Measurements from ENCODE around the gene NCAPG2.

The NCAPG2 gene

DNA sequence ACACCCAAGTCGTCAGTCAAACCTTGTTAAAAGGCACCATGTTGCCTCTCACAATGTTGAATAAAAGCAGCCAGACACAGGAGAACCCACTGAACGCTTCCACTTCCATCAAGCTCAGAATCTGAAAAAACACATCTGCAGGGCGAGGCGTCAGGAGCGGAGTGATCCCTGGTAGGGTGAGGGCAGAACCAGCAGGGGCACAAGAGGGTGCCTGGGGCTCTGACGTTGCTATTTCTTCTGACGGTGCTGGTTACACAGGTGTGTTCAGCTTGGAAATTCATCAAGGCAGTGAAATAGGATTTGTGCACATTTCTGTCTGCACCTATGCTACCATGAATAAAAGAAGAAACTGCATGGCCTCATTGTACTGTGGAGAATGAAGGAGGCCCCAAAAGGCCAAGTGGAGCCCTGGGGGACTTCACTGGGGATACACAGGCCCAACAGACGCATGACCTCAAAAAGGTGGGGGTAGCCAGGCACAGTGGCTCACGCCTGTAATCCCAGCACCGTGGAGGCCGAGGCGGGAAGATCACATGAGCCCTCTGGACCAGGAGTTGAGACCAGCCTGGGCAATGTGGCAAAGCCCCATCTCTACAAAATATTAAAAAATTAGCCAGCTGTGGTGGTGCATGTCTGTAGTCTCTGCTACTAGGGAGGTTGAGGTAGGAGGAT is 19.2 kb upstream of the NCAPG2 start:
- Histone ChIP-seq H3K4me3 (no peak overlapping the region), H3K27ac (no peak overlapping the region)
- DNase-seq (ENCODE audit: low spot score): no peak
- TF ChIP-seq, protein P1, sequence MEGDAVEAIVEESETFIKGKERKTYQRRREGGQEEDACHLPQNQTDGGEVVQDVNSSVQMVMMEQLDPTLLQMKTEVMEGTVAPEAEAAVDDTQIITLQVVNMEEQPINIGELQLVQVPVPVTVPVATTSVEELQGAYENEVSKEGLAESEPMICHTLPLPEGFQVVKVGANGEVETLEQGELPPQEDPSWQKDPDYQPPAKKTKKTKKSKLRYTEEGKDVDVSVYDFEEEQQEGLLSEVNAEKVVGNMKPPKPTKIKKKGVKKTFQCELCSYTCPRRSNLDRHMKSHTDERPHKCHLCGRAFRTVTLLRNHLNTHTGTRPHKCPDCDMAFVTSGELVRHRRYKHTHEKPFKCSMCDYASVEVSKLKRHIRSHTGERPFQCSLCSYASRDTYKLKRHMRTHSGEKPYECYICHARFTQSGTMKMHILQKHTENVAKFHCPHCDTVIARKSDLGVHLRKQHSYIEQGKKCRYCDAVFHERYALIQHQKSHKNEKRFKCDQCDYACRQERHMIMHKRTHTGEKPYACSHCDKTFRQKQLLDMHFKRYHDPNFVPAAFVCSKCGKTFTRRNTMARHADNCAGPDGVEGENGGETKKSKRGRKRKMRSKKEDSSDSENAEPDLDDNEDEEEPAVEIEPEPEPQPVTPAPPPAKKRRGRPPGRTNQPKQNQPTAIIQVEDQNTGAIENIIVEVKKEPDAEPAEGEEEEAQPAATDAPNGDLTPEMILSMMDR (IDR thresholded peaks at IDR 0.05): no peak

DNA sequence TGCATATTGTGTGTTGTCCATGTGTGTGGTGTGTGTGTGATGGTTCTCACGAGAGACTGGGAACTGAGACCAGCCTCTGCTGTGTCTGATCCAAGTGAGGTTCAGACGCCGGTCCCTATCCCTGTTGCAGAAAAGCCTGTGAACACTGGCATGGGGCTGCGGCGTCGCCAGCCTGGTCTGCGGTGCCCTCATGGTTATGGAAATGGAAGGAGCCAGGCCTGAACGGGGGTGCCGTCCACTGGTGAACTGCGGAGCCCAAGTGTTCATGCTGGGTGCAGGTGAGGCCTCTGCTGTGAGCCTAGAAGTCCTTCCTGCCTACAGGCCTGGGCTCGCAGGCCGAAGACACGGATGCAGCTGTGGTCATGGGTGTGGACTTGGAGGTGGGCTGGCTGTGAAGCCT is 18.7 kb upstream of the NCAPG2 start:
- TF ChIP-seq, protein P1 (IDR thresholded peaks at IDR 0.05): no peak
- H3K4me3 ChIP-seq: no peak overlapping the region
- DNase-seq (ENCODE audit: low spot score): no peak
- H3K27ac ChIP-seq: no peak overlapping the region

DNA sequence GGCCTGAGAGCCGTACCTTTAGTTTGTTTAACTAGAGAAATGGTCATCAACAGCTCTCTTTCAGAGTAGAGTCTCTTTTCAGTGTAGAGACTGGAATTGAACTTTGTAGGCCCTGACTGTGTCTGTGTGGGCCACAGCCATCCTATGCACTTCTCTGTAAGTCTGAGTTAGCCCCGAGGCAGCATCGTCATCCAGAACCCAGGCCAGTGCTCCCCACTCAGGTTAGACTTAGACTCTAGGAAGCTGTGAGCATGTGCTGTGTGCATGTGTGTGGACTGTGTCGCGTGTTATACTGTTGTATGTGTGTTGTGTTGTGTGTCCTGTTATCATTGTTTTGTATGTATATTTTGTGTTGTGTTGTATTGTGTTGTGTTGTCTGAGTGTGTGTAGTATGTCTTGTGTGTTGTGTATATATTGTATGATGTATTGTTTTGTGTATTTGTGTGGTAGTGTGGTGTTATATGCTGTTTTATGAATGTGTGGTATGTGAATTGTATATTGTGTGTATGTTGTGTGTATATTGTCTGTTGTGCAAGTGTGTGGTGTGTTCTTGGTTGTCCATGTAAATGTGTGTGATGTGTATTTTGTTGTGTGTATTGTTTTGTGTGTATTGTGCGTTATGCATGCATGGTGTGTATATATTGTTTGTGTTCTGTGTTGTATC is 18.1 kb upstream of the NCAPG2 start:
- no peak overlapping the region for H3K27ac ChIP-seq
- TF ChIP-seq, protein P1 (IDR thresholded peaks at IDR 0.05): no peak
- H3K4me3 ChIP-seq: no peak overlapping the region
- no peak for DNase-seq (ENCODE audit: low spot score)

DNA sequence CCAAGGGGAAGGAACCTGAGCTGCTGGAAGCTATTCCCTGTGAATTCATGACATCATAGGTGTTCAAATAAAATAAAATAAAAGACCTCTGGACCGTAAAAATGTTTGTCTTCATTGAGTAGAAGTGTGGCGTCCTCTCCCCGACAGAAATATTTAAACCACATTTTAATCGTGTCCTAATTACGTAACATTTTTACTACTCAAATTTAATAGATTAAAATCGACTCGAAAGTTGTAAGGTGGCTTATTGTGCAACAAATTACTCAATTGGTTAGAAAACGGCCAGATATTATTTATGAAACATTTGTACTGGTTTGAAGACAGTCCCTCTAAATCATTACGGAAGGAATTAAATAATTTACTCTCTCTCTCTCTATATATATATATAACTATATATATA is 15.5 kb upstream of the NCAPG2 start:
- TF ChIP-seq, protein P1 (IDR thresholded peaks at IDR 0.05): no peak
- H3K27ac ChIP-seq: no peak overlapping the region
- no peak overlapping the region for H3K4me3 ChIP-seq
- DNase-seq (ENCODE audit: low spot score): no peak

DNA sequence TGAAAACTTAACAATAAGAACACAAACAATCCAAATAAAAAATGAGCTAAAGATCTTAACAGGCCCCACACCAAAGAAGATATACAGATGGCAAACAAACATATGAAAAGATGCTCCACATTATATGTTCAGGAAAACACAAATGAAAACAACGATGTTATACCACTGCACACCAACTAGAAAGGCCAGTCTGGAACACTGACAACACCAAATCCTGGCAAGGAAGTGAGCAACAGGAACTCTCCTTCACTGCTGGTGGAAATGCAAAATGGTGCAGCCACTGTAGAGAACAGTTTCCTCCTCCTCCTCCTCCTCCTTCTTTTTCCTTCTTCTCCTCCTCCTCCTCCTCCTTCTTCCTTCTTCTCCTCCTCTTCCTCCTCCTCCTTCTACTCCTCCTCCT is 12.2 kb upstream of the NCAPG2 start:
- DNase-seq (ENCODE audit: low spot score): no peak
- TF ChIP-seq, protein P1 (IDR thresholded peaks at IDR 0.05): no peak
- Histone ChIP-seq H3K4me3 (no peak overlapping the region), H3K27ac (no peak overlapping the region)

DNA sequence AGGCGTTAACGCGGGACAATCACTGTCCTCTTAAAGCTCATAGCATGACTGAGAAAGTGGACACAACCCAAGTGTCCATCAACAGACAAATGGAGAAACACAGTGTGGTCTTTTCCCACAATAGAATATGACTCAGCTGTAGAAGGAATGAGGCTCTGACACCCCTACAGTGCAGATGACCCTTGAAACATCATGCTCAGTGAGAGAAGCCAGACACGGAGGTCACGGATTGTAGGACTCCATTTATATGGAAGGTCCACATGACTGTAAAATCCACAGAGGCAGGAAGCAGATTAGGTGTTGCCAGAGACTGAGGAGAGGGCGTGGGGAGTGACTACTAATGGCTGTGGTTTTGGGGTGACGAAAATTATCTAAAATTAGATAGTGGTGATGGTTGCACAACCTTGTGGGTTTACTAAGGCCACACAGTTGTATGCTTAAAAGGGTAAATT is 6.1 kb upstream of the NCAPG2 start:
- DNase-seq (ENCODE audit: low spot score): no peak
- no peak overlapping the region for H3K27ac ChIP-seq
- TF ChIP-seq, protein P1 (IDR thresholded peaks at IDR 0.05): no peak
- no peak overlapping the region for H3K4me3 ChIP-seq

DNA sequence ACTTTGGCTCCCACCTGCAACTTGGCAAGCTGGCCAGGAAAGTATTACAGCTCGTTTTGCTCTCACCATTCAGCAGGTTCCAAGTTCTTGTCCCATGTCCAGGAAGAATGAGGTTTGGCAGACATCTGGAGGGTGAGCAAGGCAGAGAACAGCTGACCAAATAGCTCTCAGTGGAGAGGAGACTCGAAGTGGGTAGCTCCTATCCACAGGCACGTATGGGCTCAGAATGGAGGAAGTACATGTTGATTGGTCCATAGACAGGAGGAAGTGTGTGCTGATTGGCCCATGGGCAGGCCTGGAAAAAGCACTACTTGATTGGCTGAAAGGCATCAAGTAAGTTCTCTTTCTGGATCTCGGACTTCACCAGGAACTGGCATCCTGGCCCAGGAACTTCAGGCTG is 3.0 kb upstream of the NCAPG2 start:
- TF ChIP-seq, protein P1 (IDR thresholded peaks at IDR 0.05): no peak
- Histone ChIP-seq H3K27ac (no peak overlapping the region), H3K4me3 (no peak overlapping the region)
- no peak for DNase-seq (ENCODE audit: low spot score)

Measured in coronary artery (tissue), 2 donors.